GM06990 (cell line): Measurements from ENCODE around the gene LAIR1.

ENCODE experiments used
- DNase-seq: peaks from one replicate; pipeline ENCODE4 v3.0.0-alpha.2; 2011; ENCODE audit not compliant: insufficient read length; ENCODE audit errors: extremely low read depth
- H3K27me3 ChIP-seq: replicated peaks from 2 replicates; pipeline ENCODE4 v1.6.0; 2011; ENCODE audit warnings: low read length; ENCODE audit not compliant: control insufficient read depth, insufficient read depth
- H3K36me3 ChIP-seq: 2 replicates; pipeline ENCODE4 v1.5.1; 2011; ENCODE audit warnings: low read length; ENCODE audit not compliant: control insufficient read depth, insufficient read depth
- H3K4me3 ChIP-seq: replicated peaks from 2 replicates; pipeline ENCODE4 v1.5.1; 2011; ENCODE audit warnings: low read depth, mild to moderate bottlenecking, control low read depth, low read length
- TF ChIP-seq, protein P1 (sequence below): IDR thresholded peaks from 2 replicates; pipeline ENCODE4 v1.5.1; 2011; ENCODE audit warnings: low read length, control low read depth, mild to moderate bottlenecking, inconsistent platforms; ENCODE audit not compliant: insufficient read depth, poor library complexity, severe bottlenecking

The LAIR1 gene, protein sequence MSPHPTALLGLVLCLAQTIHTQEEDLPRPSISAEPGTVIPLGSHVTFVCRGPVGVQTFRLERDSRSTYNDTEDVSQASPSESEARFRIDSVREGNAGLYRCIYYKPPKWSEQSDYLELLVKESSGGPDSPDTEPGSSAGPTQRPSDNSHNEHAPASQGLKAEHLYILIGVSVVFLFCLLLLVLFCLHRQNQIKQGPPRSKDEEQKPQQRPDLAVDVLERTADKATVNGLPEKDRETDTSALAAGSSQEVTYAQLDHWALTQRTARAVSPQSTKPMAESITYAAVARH

DNA sequence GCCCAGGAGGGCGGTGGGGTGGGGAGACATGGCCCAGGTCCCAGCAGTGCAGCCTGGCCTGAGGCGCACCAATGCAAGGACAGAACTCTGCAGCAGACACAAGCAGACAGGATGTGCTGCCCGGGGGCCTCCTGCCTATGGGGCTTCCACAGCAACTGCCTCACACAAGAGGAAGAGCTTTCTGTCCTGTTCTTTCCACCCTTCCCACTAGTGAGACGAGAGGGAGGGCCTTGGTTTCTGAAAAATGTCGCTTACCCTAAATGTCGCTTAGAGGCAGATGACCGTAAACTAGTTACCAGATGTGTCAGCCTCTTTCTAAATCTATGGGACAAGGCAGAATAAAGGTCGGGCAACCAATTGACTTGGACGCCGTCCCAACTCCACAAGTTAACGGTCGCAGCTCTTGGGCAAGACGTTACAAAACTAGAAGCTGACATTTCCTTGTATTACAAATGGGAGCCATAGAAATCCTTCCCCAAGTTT is at the start of gene LAIR1:
Gene LAIR1 (minus strand): TSS at position 157 of the 483 bp plus-strand sequence. CDS start 127 bp downstream, at position 30.
- no peaks in the 10 kb centered on the region; the same call in 1 of the 2 replicates for H3K27me3 ChIP-seq
- H3K36me3 ChIP-seq = no peaks in the 10 kb centered on the region
- TF ChIP-seq, protein P1, sequence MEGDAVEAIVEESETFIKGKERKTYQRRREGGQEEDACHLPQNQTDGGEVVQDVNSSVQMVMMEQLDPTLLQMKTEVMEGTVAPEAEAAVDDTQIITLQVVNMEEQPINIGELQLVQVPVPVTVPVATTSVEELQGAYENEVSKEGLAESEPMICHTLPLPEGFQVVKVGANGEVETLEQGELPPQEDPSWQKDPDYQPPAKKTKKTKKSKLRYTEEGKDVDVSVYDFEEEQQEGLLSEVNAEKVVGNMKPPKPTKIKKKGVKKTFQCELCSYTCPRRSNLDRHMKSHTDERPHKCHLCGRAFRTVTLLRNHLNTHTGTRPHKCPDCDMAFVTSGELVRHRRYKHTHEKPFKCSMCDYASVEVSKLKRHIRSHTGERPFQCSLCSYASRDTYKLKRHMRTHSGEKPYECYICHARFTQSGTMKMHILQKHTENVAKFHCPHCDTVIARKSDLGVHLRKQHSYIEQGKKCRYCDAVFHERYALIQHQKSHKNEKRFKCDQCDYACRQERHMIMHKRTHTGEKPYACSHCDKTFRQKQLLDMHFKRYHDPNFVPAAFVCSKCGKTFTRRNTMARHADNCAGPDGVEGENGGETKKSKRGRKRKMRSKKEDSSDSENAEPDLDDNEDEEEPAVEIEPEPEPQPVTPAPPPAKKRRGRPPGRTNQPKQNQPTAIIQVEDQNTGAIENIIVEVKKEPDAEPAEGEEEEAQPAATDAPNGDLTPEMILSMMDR = no peak
- H3K4me3 ChIP-seq = no peak within 1 kb of the TSS
- DNase-seq = peak; percentile 52

DNA sequence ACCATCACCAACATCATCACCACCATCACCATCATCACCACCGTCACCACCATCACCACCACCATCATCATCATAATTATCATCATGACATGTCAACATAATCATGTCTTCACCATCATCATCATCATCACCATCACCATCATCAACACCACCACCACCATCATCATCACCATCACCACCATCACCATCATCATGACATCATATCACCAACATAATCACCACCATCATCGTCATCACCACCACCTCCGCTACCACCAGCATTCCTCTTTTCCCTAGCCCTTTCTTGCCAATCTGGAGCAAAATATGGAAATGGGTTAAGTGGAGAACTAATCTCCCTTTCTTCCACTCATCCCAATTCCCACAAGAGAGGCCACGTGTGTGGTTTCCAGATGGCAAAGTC is 49.4 kb upstream of the LAIR1 start:
- no peak for DNase-seq
- Histone ChIP-seq H3K4me3 (no peak overlapping the region), H3K27me3 (no peaks in the 10 kb centered on the region), H3K36me3 (no peaks in the 10 kb centered on the region)
- TF ChIP-seq, protein P1 = no peak

DNA sequence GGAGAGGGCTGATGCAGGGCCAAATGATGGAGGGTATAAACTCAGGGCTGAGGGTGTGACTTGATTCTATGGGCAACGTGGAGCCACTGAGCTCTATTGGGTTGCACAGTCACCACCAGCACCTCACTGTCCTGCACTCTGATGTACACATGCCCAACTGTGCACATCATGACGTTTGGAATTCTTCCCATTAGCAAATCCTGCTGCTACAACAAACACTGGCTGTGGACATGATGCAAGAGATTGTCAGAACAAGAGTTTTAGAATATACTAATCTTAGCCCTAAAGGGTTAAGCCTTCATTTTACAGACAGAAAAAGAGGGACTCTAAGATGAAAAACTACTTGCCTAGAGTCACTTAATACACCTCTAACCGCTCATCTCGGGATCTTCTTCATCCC is 48.1 kb upstream of the LAIR1 start:
- H3K4me3 ChIP-seq = no peak overlapping the region
- DNase-seq = no peak
- no peaks in the 10 kb centered on the region for H3K27me3 ChIP-seq
- TF ChIP-seq, protein P1 = no peak
- no peaks in the 10 kb centered on the region for H3K36me3 ChIP-seq

DNA sequence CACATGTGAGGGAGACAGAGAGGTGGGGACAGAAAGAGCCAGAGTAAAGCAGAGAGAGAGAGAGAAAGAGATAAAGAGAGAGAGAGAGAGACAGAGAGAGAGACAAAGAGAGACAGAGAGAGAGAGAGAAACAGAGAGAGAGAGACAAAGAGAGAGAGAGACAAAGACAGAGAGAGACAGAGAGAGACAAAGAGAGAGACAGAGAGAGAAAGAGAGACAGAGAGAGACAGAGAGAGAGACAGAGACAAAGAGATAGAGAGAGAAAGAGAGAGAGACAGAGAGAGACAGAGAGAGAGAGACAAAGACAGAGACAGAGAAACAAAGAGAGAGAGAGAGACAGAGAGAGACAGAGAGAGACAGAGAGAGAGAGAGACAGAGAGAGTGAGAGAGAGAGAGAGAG is 46.3 kb upstream of the LAIR1 start:
- Histone ChIP-seq H3K36me3 (no peaks in the 10 kb centered on the region), H3K27me3 (no peaks in the 10 kb centered on the region), H3K4me3 (no peak overlapping the region)
- TF ChIP-seq, protein P1 = no peak
- no peak for DNase-seq

DNA sequence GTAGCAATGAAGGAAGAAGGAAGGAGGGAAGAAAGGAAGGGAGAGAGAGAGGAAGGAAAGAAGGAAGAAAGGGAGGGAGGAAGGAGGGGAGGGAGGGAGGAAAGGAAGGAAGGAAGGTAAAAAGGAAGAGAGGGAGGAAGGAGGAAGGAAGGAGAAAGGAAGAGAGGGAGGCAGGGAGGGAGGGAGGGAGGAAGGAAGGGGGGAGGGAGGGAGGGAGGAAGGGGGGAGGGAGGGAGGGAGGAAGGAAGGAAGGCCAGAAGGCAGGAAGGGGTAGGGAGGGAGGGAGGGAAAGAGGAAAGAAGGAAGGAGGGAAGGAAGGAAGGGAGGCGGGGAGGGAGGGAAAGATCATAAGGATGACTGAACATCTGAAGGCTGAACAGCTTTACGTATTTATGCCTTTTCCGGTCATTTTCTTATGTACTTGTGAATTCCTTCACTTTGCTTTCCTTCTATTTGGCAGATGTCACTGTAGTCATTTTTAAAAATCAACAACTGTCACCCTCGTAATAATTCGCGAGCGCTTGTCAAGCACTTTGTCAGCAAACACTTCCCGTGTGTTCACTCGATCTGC is 43.8 kb upstream of the LAIR1 start:
- TF ChIP-seq, protein P1 = no peak
- Histone ChIP-seq H3K27me3 (no peaks in the 10 kb centered on the region), H3K36me3 (no peaks in the 10 kb centered on the region), H3K4me3 (no peak overlapping the region)
- DNase-seq = no peak
